Pancreas (tissue), 10 donors: ENCODE data around the gene AMN. TPM values are rescaled to one million over a fixed set of nuclear protein-coding genes. Genes with fewer than 3 reads are reported as not detected.
A peak's percentile ranks its signal among the peaks of the same experiment; 100 is the strongest.

Experiments used
- ATAC-seq, 4 donors: fragments of 200-7000 bp; cut with Tn5 transposase; one replicate each; pipeline versions ENCODE4 v1.8.0 to v1.9.1; 2020; ENCODE audit warnings: mild to moderate bottlenecking in 4 of 4, moderate library complexity in 4 of 4
- DNase-seq, 6 donors: peaks; one replicate each; pipeline ENCODE4 v3.0.0-alpha.2; 2020
- FAIRE-seq: peaks from 2 replicates; lab custom pipeline; 2012; peaks lifted over from hg19 to GRCh38; lab: Jason Lieb, UNC
- H3K27ac ChIP-seq, 4 donors: fragments of 200-600 bp; sonication (generic); 1 replicate in 3 of 4; 2 replicates in 1 of 4; pipeline versions ENCODE4 v1.5.0 to v1.8.0; 2020
- H3K27me3 ChIP-seq, 4 donors: fragments of 200-600 bp; one replicate each; pipeline ENCODE4 v1.8.0; 2021
- H3K36me3 ChIP-seq, 3 donors: fragments of 200-600 bp; sonication (generic) in 1 of 3; one replicate each; pipeline versions ENCODE4 v1.5.0 to v1.8.0; 2020 to 2021
- H3K4me1 ChIP-seq, 3 donors: fragments of 200-600 bp; one replicate each; pipeline ENCODE4 v1.8.0; 2021
- H3K4me3 ChIP-seq, 4 donors: fragments of 200-600 bp; sonication (generic) in 2 of 4; one replicate each; pipeline versions ENCODE4 v1.5.0 to v1.8.0; 2020 to 2021
- H3K9me3 ChIP-seq, 4 donors: fragments of 200-600 bp; one replicate each; pipeline ENCODE4 v1.8.0; 2021
- WGBS, 2 donors: extraction: QIAGEN DNeasy Blood & Tissue Kit; methylation state at CpG; one replicate each; pipeline ENCODE4 v1.1.7; 2013; 5-methylcytosine and 5-hydroxymethylcytosine counted together
- intact Hi-C, 3 donors: fragments of 100-400 bp; cut with DNase I; formaldehyde crosslinking; loops; one replicate each; pipeline versions ENCODE4 v1.11.1 to v1.14.2; 2022
- polyA plus RNA-seq, 2 donors: library from polyadenylated mRNA; stranded (reverse); fragments of 200-250 nt; gene quantifications; one replicate each; pipeline ENCODE4 v1.2.3, GENCODE V29; 2013
- total RNA-seq, 6 donors: library from RNA; stranded (reverse); fragmentation: NEBNext Ultra II Directional in 4 of 6; extraction: Animal tissue kit (Norgen Biotek cat#: 25700) in 4 of 6; gene quantifications; one replicate each; pipeline versions ENCODE4 v1.2.1 to v1.2.4, GENCODE V29; 2021 to 2023
- TF ChIP-seq, protein P1 (sequence below), 4 donors: fragments of 200-600 bp; sonication (generic) in 3 of 4; IDR thresholded peaks; one replicate each; pipeline versions ENCODE4 v1.5.0 to v1.8.0; 2021; ENCODE audit warnings: antibody characterized with exemption in 4 of 4
- donor health status: healthy with polysubstance abuse.
- donor health status: DM: no; HTN: no; CAD: no; lungs with moderate emphysema.
- donor health status: DM: no; HTN: no; CAD: no.
- donor health status: control.
- donor health status: control.
- donor health status: Bipolar disorder and iron deficiency.
- donor health status: DM: yes; HTN: yes; CAD: no.
- donor health status: DM: no; HTN: no; CAD: no.
- donor health status: DM: no; HTN: no; CAD: no.
- donor health status: DM: yes; HTN: yes; CAD: no.

The AMN gene
- total and polyA plus RNA-seq, 8 donors: 1.0 to 4.3 (median 1.5) TPM

DNA sequence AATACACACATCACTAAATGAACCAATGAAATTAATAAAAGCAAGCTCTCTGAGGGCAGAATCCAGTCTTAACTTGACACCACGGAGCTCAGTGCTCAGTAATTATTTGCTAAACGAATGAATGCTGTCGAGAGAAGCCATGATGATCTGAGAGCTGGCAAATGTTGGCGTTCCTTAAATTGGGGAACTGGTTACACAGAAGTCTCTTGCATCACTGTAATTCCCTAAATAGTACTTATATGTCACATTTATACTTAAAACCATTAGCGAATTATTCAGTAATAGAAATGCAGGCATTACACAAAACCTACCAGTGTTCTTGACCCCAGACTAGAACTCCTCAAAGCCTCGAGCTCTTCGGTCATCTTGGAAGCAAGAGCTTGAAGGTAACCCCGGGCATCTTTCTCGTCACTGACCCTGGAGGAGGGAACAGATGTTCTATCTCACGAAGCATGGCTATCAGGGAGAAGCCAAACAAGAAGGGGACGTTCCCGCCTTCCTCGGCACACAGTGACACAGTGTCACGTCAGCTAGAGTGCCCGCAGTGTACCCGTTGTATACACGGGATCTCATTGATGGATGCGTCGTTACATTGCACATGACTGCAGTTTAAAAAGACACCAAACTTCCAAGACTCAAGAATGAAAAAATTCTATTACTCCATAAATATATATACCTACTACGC is 43.6 kb downstream of the AMN start:
- 92 to 93% methylated on average over 20 of the region's 20 CpGs for WGBS, 2 donors
- no peak for FAIRE-seq

GRCh38 chr14:102966681-102967505 is 44.4 kb downstream of the AMN start:
- H3K9me3 ChIP-seq: no peaks in the 10 kb centered on the region
- 92 to 94% methylated on average over 21 of the region's 21 CpGs for WGBS, 2 donors
- DNase-seq (peak in 1 of 6 donors; percentile 36), FAIRE-seq (no peak), ATAC-seq (no peak)
- H3K27ac ChIP-seq: no peak overlapping the region
- TF ChIP-seq, protein P1, sequence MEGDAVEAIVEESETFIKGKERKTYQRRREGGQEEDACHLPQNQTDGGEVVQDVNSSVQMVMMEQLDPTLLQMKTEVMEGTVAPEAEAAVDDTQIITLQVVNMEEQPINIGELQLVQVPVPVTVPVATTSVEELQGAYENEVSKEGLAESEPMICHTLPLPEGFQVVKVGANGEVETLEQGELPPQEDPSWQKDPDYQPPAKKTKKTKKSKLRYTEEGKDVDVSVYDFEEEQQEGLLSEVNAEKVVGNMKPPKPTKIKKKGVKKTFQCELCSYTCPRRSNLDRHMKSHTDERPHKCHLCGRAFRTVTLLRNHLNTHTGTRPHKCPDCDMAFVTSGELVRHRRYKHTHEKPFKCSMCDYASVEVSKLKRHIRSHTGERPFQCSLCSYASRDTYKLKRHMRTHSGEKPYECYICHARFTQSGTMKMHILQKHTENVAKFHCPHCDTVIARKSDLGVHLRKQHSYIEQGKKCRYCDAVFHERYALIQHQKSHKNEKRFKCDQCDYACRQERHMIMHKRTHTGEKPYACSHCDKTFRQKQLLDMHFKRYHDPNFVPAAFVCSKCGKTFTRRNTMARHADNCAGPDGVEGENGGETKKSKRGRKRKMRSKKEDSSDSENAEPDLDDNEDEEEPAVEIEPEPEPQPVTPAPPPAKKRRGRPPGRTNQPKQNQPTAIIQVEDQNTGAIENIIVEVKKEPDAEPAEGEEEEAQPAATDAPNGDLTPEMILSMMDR (IDR thresholded peaks at IDR 0.05): no peak
- H3K27me3 ChIP-seq: no peaks in the 10 kb centered on the region
- intact Hi-C loops: no loop called here
- H3K4me3 ChIP-seq: no peak overlapping the region
- H3K4me1 ChIP-seq: no peaks in the 10 kb centered on the region
- peaks cover 11 to 83% (median 45%) of the 10 kb centered on the region in 3 donors for H3K36me3 ChIP-seq

More for the DNA sequence above, 43.6 kb downstream of the AMN start:
- Histone ChIP-seq H3K4me1 (no peaks in the 10 kb centered on the region), H3K36me3 (peaks cover 11 to 81% (median 49%) of the 10 kb centered on the region in 3 donors), H3K4me3 (no peak overlapping the region), H3K27me3 (no peaks in the 10 kb centered on the region), H3K27ac (no peak overlapping the region), H3K9me3 (no peaks in the 10 kb centered on the region)
- intact Hi-C loops: no loop called here
- ATAC-seq (no peak), DNase-seq (peak in 1 of 6 donors; percentile 8)
- TF ChIP-seq, protein P1 (IDR thresholded peaks at IDR 0.05): no peak

DNA sequence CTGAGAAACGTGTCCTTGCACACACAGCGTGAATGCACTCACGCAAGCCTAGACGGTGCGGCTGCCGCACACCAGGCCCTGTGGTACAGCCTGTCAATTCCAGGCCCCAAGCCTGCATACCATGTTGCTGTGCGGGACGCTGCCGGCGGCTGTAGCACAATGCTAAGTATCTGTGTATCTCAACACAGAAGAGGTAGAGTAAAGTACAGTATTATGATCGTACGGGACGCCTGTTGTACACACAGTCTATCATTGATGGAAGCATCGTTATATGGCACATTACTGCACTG is 45.0 kb downstream of the AMN start:
- no peak overlapping the region for H3K27ac ChIP-seq
- intact Hi-C loops: no loop called here
- FAIRE-seq (no peak), ATAC-seq (no peak), DNase-seq (peak in 1 of 6 donors; percentile 30)
- TF ChIP-seq, protein P1 (IDR thresholded peaks at IDR 0.05): no peak
- no peaks in the 10 kb centered on the region for H3K4me1 ChIP-seq
- WGBS, 2 donors: 91 to 93% methylated on average over 14 of the region's 14 CpGs
- peaks cover 11 to 81% (median 44%) of the 10 kb centered on the region in 3 donors for H3K36me3 ChIP-seq
- H3K27me3 ChIP-seq: no peaks in the 10 kb centered on the region
- H3K4me3 ChIP-seq: no peak overlapping the region
- no peaks in the 10 kb centered on the region for H3K9me3 ChIP-seq

DNA sequence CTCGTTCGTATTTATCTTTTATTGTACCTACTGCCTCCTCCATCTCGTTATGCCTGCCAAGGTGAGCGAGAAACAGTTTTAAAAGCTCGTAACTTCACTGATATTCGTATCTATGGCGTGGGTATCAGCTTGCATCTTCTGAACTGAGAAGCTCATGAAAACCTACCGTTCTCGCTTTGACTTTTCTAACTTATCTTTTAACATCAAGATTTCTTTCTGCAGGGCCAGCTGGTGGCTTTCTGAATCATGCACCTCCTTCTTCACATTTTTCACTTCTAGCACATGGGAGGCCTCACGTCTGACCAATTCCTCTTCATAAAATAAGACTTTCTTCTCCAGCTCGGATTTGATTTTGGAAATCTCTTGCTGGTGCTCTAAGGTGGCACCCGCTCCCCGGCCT is 45.8 kb downstream of the AMN start:
- ATAC-seq (no peak), FAIRE-seq (no peak), DNase-seq (no peak)
- no peak overlapping the region for H3K4me3 ChIP-seq
- intact Hi-C loops: no loop called here
- H3K27ac ChIP-seq: no peak overlapping the region
- H3K27me3 ChIP-seq: no peaks in the 10 kb centered on the region
- no peaks in the 10 kb centered on the region for H3K4me1 ChIP-seq
- peaks cover 11 to 84% (median 40%) of the 10 kb centered on the region in 3 donors for H3K36me3 ChIP-seq
- WGBS, 2 donors: 94 to 95% methylated on average over 13 of the region's 13 CpGs
- H3K9me3 ChIP-seq: no peaks in the 10 kb centered on the region
- TF ChIP-seq, protein P1 (IDR thresholded peaks at IDR 0.05): no peak
